HepG2 (cell line): ENCODE results near the gene GTF2A2. TPM values are rescaled to one million over a fixed set of nuclear protein-coding genes. Genes with fewer than 3 reads are reported as not detected.

Experiments used
- FOSL2 ChIP-seq: sonication (generic); formaldehyde crosslinking; IDR thresholded peaks from 2 replicates; pipeline ENCODE4 v1.4.0; 2020; ENCODE audit warnings: missing genetic modification reagents
- FOXJ3 ChIP-seq: sonication (generic); formaldehyde crosslinking; IDR thresholded peaks from 2 replicates; pipeline ENCODE4 v1.4.0; 2020; ENCODE audit warnings: missing genetic modification reagents, mild to moderate bottlenecking, borderline replicate concordance
- HNF4G ChIP-seq, 2 experiments: sonication (generic) in 1 of 2; formaldehyde crosslinking in 1 of 2; IDR thresholded peaks; 2 replicates each; pipeline versions ENCODE4 v1.4.0 to v1.6.1; 2011 to 2020; ENCODE audit warnings: borderline replicate concordance in 2 of 2, low read depth in 2 of 2, mild to moderate bottlenecking in 2 of 2, low read length in 1 of 2, missing genetic modification reagents in 1 of 2, moderate library complexity in 1 of 2
- HNRNPH1 ChIP-seq: fragments of 200-400 bp; formaldehyde crosslinking; optimal IDR thresholded peaks from 2 replicates; pipeline ENCODE3; 2017; ENCODE audit warnings: mild to moderate bottlenecking, low read depth, low read length
- KLF9 ChIP-seq: IDR thresholded peaks from 2 replicates; pipeline ENCODE4 v1.6.1; 2016; ENCODE audit warnings: low read depth
- MEF2D ChIP-seq: sonication (generic); formaldehyde crosslinking; IDR thresholded peaks from 2 replicates; pipeline ENCODE4 v1.5.1; 2020; ENCODE audit warnings: mild to moderate bottlenecking, missing genetic modification reagents
- MIER3 ChIP-seq: IDR thresholded peaks from 2 replicates; pipeline ENCODE4 v1.6.1; 2016; ENCODE audit warnings: missing compliant biosample characterization, borderline replicate concordance
- ONECUT2 ChIP-seq: sonication (generic); formaldehyde crosslinking; IDR thresholded peaks from 2 replicates; pipeline ENCODE4 v1.4.0; 2020; ENCODE audit warnings: missing genetic modification reagents
- SALL1 ChIP-seq: sonication (generic); formaldehyde crosslinking; IDR thresholded peaks from 2 replicates; pipeline ENCODE4 v1.8.0; 2022; ENCODE audit warnings: mild to moderate bottlenecking, missing genetic modification reagents
- SKIL ChIP-seq: sonication (generic); formaldehyde crosslinking; IDR thresholded peaks from 2 replicates; pipeline ENCODE4 v1.8.0; 2022; ENCODE audit warnings: missing genetic modification reagents, mild to moderate bottlenecking, moderate library complexity, borderline replicate concordance
- TRAFD1 ChIP-seq: sonication (generic); formaldehyde crosslinking; IDR thresholded peaks from 2 replicates; pipeline ENCODE4 v1.5.1; 2020; ENCODE audit warnings: missing genetic modification reagents, mild to moderate bottlenecking, borderline replicate concordance
- ZNF121 ChIP-seq: sonication (generic); formaldehyde crosslinking; IDR thresholded peaks from 2 replicates; pipeline ENCODE4 v1.5.0; 2020; ENCODE audit warnings: mild to moderate bottlenecking, missing genetic modification reagents
- ZNF577 ChIP-seq: sonication (generic); formaldehyde crosslinking; IDR thresholded peaks from 2 replicates; pipeline ENCODE4 v1.4.0; 2020; ENCODE audit warnings: mild to moderate bottlenecking, low read depth, missing genetic modification reagents, borderline replicate concordance
- ZNF598 ChIP-seq: sonication (generic); formaldehyde crosslinking; IDR thresholded peaks from 2 replicates; pipeline ENCODE4 v1.5.1; 2020; ENCODE audit warnings: mild to moderate bottlenecking, missing genetic modification reagents, borderline replicate concordance
- ZNF614 ChIP-seq: IDR thresholded peaks from 2 replicates; pipeline ENCODE4 v1.6.1; 2018; ENCODE audit warnings: missing biosample characterization, missing genetic modification reagents, inconsistent platforms, borderline replicate concordance
- ZNF660 ChIP-seq: sonication (generic); formaldehyde crosslinking; IDR thresholded peaks from 2 replicates; pipeline ENCODE4 v1.5.1; 2020; ENCODE audit warnings: mild to moderate bottlenecking, low read depth, missing genetic modification reagents, borderline replicate concordance
- ZNF7 ChIP-seq: IDR thresholded peaks from 2 replicates; pipeline ENCODE4 v1.6.1; 2016; ENCODE audit warnings: missing biosample characterization, missing genetic modification reagents
- ZNF878 ChIP-seq: sonication (generic); formaldehyde crosslinking; IDR thresholded peaks from 2 replicates; pipeline ENCODE4 v1.8.1; 2023; ENCODE audit warnings: mild to moderate bottlenecking, missing genetic modification reagents, moderate library complexity
- ZSCAN12 ChIP-seq: sonication (generic); formaldehyde crosslinking; IDR thresholded peaks from 2 replicates; pipeline ENCODE4 v1.9.0; 2021; ENCODE audit warnings: mild to moderate bottlenecking, missing genetic modification reagents
- polyA plus RNA-seq, 8 experiments: library from polyadenylated mRNA; depleted of rRNA in 3 of 8; stranded (reverse) in 7 of 8; unstranded in 1 of 8; fragments of >200 nt; fragmentation: Illumina TruSeq in 4 of 8; extraction: Trizol in 4 of 8; gene quantifications; 2 replicates each; pipeline versions ENCODE4 v1.2.1 to v1.2.3, GENCODE V29; 2011 to 2016; ENCODE audit warnings: low read depth in 4 of 8, missing spikeins in 1 of 8, mixed read lengths in 1 of 8; ENCODE audit not compliant: insufficient read depth in 1 of 8
- total RNA-seq, 5 experiments: library from RNA; depleted of rRNA; stranded (reverse); fragments of >200 nt; fragmentation: Illumina TruSeq; extraction: Trizol; gene quantifications; 2 replicates each; pipeline ENCODE4 v1.2.3, GENCODE V29; 2016; ENCODE audit warnings: low read depth in 1 of 5
- TF ChIP-seq, protein P1 (sequence below): sonication (generic); formaldehyde crosslinking; IDR thresholded peaks from 2 replicates; pipeline ENCODE4 v1.4.0; 2020; ENCODE audit warnings: missing genetic modification reagents
- TF ChIP-seq, protein P2 (sequence below): sonication (generic); formaldehyde crosslinking; IDR thresholded peaks from 2 replicates; pipeline ENCODE4 v1.5.0; 2020; ENCODE audit warnings: missing genetic modification reagents
- TF ChIP-seq, protein P3 (sequence below): sonication (generic); formaldehyde crosslinking; IDR thresholded peaks from 2 replicates; pipeline ENCODE4 v1.8.0; 2022; ENCODE audit warnings: mild to moderate bottlenecking, missing genetic modification reagents, moderate library complexity
- TF ChIP-seq, protein P4 (sequence below): sonication (generic); formaldehyde crosslinking; IDR thresholded peaks from 2 replicates; pipeline ENCODE4 v1.5.0; 2020; ENCODE audit warnings: missing genetic modification reagents, mild to moderate bottlenecking, borderline replicate concordance

The GTF2A2 gene
- total and polyA plus RNA-seq, 2 of the 13 experiments (the other 11 are each of a cell fraction or from before 2014, with no cell fraction given) = 24.4 to 106 TPM

GRCh38 chr15:59622289-59622688 is 35.0 kb downstream of the GTF2A2 start (continued):
- TF ChIP-seq ZNF598 (CRISPR knock-in tag) (no peak), FOSL2 (CRISPR knock-in tag) (peak; percentile 76), ZNF878 (no peak), SALL1 (peak; percentile 47), HNRNPH1 (no peak), ZNF660 (CRISPR knock-in tag) (no peak), HNF4G (IDR thresholded peaks at IDR 0.05; ENCODE audit: borderline replicate concordance, low read depth, low read length) (no peak), HNF4G (CRISPR knock-in tag; IDR thresholded peaks at IDR 0.05; ENCODE audit: borderline replicate concordance, low read depth) (no peak), SKIL (CRISPR knock-in tag) (no peak), ZNF7 (no peak), ZNF121 (CRISPR knock-in tag) (no peak), MIER3 (CRISPR knock-in tag) (peak; percentile 54; the same call in 1 of the 2 replicates), FOXJ3 (CRISPR knock-in tag) (no peak), TRAFD1 (CRISPR knock-in tag) (no peak), KLF9 (peak; percentile 88; the same call in 1 of the 2 replicates), ZSCAN12 (CRISPR knock-in tag) (no peak), ZNF577 (CRISPR knock-in tag) (no peak), MEF2D (CRISPR knock-in tag) (no peak), ZNF614 (CRISPR knock-in tag) (0 out of 2 replicates have a peak, but pooled peaks have one; percentile 28), ONECUT2 (CRISPR knock-in tag) (0 out of 2 replicates have a peak, but pooled peaks have one; percentile 51)
- TF ChIP-seq, protein P1, sequence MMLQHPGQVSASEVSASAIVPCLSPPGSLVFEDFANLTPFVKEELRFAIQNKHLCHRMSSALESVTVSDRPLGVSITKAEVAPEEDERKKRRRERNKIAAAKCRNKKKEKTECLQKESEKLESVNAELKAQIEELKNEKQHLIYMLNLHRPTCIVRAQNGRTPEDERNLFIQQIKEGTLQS (CRISPR knock-in tag) = no peak
- TF ChIP-seq, protein P2, sequence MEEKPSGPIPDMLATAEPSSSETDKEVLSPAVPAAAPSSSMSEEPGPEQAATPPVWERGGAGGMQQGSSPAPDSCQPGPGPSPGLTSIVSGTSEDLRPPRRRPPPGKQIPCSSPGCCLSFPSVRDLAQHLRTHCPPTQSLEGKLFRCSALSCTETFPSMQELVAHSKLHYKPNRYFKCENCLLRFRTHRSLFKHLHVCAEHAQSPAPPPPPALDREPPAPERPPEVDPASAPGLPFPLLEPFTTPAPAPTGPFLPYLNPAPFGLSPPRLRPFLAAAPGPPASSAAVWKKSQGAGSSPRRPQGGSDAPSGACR = no peak
- TF ChIP-seq, protein P3, sequence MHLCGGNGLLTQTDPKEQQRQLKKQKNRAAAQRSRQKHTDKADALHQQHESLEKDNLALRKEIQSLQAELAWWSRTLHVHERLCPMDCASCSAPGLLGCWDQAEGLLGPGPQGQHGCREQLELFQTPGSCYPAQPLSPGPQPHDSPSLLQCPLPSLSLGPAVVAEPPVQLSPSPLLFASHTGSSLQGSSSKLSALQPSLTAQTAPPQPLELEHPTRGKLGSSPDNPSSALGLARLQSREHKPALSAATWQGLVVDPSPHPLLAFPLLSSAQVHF (CRISPR knock-in tag) = no peak
- TF ChIP-seq, protein P4, sequence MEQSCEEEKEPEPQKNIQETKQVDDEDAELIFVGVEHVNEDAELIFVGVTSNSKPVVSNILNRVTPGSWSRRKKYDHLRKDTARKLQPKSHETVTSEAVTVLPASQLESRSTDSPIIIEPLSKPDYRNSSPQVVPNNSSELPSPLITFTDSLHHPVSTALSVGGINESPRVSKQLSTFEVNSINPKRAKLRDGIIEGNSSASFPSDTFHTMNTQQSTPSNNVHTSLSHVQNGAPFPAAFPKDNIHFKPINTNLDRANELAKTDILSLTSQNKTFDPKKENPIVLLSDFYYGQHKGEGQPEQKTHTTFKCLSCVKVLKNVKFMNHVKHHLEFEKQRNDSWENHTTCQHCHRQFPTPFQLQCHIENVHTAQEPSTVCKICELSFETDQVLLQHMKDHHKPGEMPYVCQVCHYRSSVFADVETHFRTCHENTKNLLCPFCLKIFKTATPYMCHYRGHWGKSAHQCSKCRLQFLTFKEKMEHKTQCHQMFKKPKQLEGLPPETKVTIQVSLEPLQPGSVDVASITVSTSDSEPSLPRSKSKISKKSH (CRISPR knock-in tag) = no peak
